GM12875 (cell line): ENCODE results near the gene ARHGEF26.

Experiments
- H3K4me3 ChIP-seq: one replicate; pipeline ENCODE4 v1.5.1; 2011; ENCODE audit warnings: low read depth, low read length, control low read depth
- CTCF ChIP-seq: IDR thresholded peaks from 2 replicates; pipeline ENCODE4 v1.5.1; 2011; ENCODE audit warnings: low read depth, mild to moderate bottlenecking, control low read depth, inconsistent platforms, low read length, moderate library complexity, borderline replicate concordance; ENCODE audit not compliant: insufficient read depth

ARHGEF26 gene

GRCh38 chr3:154244644-154245043 lies 123.5 kb downstream of the ARHGEF26 start:
- no peak overlapping the region for H3K4me3 ChIP-seq
- no peak for TF ChIP-seq CTCF

- no peak overlapping the region for H3K4me3 ChIP-seq
- no peak for TF ChIP-seq CTCF
Measured at GRCh38 chr3:154247806-154248415, 126.7 kb downstream of the ARHGEF26 start.

- no peak for TF ChIP-seq CTCF
- no peak overlapping the region for H3K4me3 ChIP-seq
Measured at GRCh38 chr3:154250291-154250690, 129.1 kb downstream of the ARHGEF26 start.

GRCh38 chr3:154251610-154252009 lies 130.4 kb downstream of the ARHGEF26 start:
- no peak for TF ChIP-seq CTCF
- H3K4me3 ChIP-seq: no peak overlapping the region

GRCh38 chr3:154252759-154253638 lies 131.8 kb downstream of the ARHGEF26 start:
- H3K4me3 ChIP-seq: no peak overlapping the region
- TF ChIP-seq CTCF: peak; percentile 80

GRCh38 chr3:154254527-154254926 lies 133.3 kb downstream of the ARHGEF26 start:
- H3K4me3 ChIP-seq: no peak overlapping the region
- no peak for TF ChIP-seq CTCF

- H3K4me3 ChIP-seq: no peak overlapping the region
- no peak for TF ChIP-seq CTCF
Measured at GRCh38 chr3:154273381-154273780, 152.2 kb downstream of the ARHGEF26 start.
